Measurements from ENCODE around the gene OXNAD1. TPM values are rescaled to one million over a fixed set of nuclear protein-coding genes. Genes with fewer than 3 reads are reported as not detected.

Gene OXNAD1
- total and polyA plus RNA-seq, 9 donors: 4.0 to 16.3 (median 11.5) TPM

DNA sequence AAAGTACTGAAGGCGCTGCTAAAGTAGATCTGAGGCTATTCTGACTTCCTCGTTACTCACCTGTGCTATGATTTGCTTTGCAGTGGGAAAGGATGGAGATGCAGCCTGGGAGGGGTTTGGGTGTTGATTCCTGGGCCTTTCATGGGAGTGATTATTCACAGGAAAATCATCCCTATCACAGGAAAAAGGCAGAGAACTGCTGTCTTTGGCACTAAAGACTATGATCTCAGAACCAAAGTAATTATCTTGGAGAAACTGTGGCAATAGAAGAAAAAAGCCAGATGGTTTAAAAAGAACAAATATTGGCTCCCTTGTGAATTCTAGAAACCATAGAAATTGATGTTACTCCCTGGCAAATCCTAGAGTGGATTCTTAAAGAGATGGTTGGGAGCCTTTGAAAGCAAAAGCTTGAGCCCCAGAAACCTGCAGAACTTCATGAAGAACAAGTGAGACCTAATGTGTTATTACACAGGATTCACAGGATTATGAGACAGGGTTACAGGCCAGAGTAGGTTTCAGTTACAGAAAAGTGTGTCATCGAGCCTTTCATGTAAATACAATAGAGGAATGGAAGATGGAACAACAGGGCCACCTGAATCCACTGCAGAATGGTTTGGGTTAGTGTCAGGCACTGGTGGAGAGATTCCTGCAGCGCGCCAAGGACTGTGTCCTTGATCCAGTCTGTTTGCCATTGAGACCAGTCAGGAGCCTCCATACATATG is 85.7 kb downstream of the OXNAD1 start:
- no peaks in the 10 kb centered on the region for H3K36me3 ChIP-seq
- no peak for TF ChIP-seq POLR2A (IDR thresholded peaks at IDR 0.05)
- no peak for TF ChIP-seq EP300 (IDR thresholded peaks at IDR 0.05)
- TF ChIP-seq, protein P1, sequence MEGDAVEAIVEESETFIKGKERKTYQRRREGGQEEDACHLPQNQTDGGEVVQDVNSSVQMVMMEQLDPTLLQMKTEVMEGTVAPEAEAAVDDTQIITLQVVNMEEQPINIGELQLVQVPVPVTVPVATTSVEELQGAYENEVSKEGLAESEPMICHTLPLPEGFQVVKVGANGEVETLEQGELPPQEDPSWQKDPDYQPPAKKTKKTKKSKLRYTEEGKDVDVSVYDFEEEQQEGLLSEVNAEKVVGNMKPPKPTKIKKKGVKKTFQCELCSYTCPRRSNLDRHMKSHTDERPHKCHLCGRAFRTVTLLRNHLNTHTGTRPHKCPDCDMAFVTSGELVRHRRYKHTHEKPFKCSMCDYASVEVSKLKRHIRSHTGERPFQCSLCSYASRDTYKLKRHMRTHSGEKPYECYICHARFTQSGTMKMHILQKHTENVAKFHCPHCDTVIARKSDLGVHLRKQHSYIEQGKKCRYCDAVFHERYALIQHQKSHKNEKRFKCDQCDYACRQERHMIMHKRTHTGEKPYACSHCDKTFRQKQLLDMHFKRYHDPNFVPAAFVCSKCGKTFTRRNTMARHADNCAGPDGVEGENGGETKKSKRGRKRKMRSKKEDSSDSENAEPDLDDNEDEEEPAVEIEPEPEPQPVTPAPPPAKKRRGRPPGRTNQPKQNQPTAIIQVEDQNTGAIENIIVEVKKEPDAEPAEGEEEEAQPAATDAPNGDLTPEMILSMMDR (IDR thresholded peaks at IDR 0.05): no peak

GRCh38 chr3:16352428-16352827 is 87.4 kb downstream of the OXNAD1 start:
- TF ChIP-seq, protein P1 (IDR thresholded peaks at IDR 0.05): no peak
- TF ChIP-seq POLR2A (IDR thresholded peaks at IDR 0.05) (no peak), EP300 (IDR thresholded peaks at IDR 0.05) (no peak)
- no peaks in the 10 kb centered on the region for H3K27me3 ChIP-seq
- intact Hi-C loops (cut with DNase I): no loop called here
- DNase-seq: no peak
- H3K4me3 ChIP-seq: no peak overlapping the region
- WGBS, 3 donors: 87 to 91% (median 88%) methylated on average over 2 of the region's 2 CpGs
- no peaks in the 10 kb centered on the region for H3K4me1 ChIP-seq (ENCODE audit: insufficient read depth)
- no peaks in the 10 kb centered on the region for H3K9me3 ChIP-seq
- no peaks in the 10 kb centered on the region for H3K36me3 ChIP-seq
- H3K27ac ChIP-seq: no peak overlapping the region

More for the DNA sequence above, 85.7 kb downstream of the OXNAD1 start:
- no peak overlapping the region for H3K4me3 ChIP-seq
- no peaks in the 10 kb centered on the region for H3K27me3 ChIP-seq
- no peaks in the 10 kb centered on the region for H3K4me1 ChIP-seq (ENCODE audit: insufficient read depth)
- no peak overlapping the region for H3K27ac ChIP-seq
- 94 to 96% (median 95%) methylated on average over 5 of the region's 5 CpGs for WGBS, 3 donors
- H3K9me3 ChIP-seq: no peaks in the 10 kb centered on the region
- intact Hi-C loops (cut with DNase I): no loop called here
- DNase-seq: no peak

GRCh38 chr3:16354291-16354690 is 89.3 kb downstream of the OXNAD1 start:
- no peaks in the 10 kb centered on the region for H3K9me3 ChIP-seq
- DNase-seq: no peak
- H3K4me1 ChIP-seq (ENCODE audit: insufficient read depth): no peaks in the 10 kb centered on the region
- H3K36me3 ChIP-seq: no peaks in the 10 kb centered on the region
- H3K27ac ChIP-seq: no peak overlapping the region
- WGBS, 3 donors: 94 to 99% (median 97%) methylated on average over 3 of the region's 3 CpGs
- no peaks in the 10 kb centered on the region for H3K27me3 ChIP-seq
- no peak for TF ChIP-seq POLR2A (IDR thresholded peaks at IDR 0.05)
- TF ChIP-seq, protein P1 (IDR thresholded peaks at IDR 0.05): no peak
- no peak for TF ChIP-seq EP300 (IDR thresholded peaks at IDR 0.05)
- H3K4me3 ChIP-seq: no peak overlapping the region
- intact Hi-C loops (cut with DNase I): no loop called here

Other genes with a start within 250 kb of the OXNAD1 start
- gene GALNT15, start 90.5 kb upstream of the OXNAD1 start, total RNA-seq: 100 to 1,000 TPM in 1 of 7 donors, 10 to 100 TPM in 6; 14.5 to 118 (median 23.6) TPM
- gene GALNT15, start 90.5 kb upstream of the OXNAD1 start, polyA plus RNA-seq: 10 to 100 TPM; 28.5 to 33.7 TPM
- gene DPH3, start 269 bp upstream of the OXNAD1 start, total RNA-seq: 10 to 100 TPM; 10.8 to 28.3 (median 15.5) TPM
- gene DPH3, start 269 bp upstream of the OXNAD1 start, polyA plus RNA-seq: 10 to 100 TPM in 1 of 2 donors, 1 to 10 TPM in 1; 7.4 to 12.4 TPM
- gene RFTN1, start 248.5 kb downstream of the OXNAD1 start, total RNA-seq: 10 to 100 TPM; 25.2 to 52.4 (median 42.5) TPM
- 10 to 100 TPM; 61.5 to 63.1 TPM for gene RFTN1, start 248.5 kb downstream of the OXNAD1 start, polyA plus RNA-seq